GM20431 (cell line): Measurements from ENCODE around the gene LSM4.

Experiments used
- in situ Hi-C: fragments of 300-500 bp; cut with MseI, MboI; formaldehyde crosslinking; loops from one replicate; pipeline ENCODE4 v1.15.0; 2020; ENCODE audit warnings: low sequenced_read_pairs; ENCODE audit not compliant: unreplicated experiment

The LSM4 gene

DNA sequence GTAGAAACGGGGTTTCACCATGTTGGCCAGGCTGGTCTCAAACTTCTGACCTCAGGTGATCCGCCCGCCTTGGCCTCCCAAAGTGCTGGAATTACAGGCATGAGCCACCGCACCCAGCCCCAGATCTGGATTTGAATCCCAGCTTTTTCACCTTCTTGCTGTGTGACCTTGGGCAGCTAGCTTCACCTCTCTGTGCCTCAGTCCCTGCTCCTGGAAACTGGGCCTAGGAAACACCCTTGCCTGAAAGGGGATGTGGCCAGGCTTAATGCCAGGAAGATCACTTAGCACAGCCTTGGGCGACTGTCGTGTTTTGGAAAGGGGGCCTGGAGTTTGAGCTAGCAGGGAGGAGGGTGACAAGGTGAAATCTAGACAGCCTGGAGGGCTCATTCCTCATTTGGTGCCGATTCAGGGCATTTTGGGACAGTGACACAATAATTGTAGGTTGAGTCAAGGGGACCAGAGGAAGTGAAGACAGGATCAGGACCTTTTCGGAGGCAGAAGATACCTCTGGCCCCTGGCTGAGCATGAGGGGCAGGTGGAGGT is 19.3 kb upstream of the LSM4 start:
- in situ Hi-C loops = loop anchor here (10.0 kb wide), 1 partner anchor 73 kb away; the partner anchor contains the start of gene SSBP4

DNA sequence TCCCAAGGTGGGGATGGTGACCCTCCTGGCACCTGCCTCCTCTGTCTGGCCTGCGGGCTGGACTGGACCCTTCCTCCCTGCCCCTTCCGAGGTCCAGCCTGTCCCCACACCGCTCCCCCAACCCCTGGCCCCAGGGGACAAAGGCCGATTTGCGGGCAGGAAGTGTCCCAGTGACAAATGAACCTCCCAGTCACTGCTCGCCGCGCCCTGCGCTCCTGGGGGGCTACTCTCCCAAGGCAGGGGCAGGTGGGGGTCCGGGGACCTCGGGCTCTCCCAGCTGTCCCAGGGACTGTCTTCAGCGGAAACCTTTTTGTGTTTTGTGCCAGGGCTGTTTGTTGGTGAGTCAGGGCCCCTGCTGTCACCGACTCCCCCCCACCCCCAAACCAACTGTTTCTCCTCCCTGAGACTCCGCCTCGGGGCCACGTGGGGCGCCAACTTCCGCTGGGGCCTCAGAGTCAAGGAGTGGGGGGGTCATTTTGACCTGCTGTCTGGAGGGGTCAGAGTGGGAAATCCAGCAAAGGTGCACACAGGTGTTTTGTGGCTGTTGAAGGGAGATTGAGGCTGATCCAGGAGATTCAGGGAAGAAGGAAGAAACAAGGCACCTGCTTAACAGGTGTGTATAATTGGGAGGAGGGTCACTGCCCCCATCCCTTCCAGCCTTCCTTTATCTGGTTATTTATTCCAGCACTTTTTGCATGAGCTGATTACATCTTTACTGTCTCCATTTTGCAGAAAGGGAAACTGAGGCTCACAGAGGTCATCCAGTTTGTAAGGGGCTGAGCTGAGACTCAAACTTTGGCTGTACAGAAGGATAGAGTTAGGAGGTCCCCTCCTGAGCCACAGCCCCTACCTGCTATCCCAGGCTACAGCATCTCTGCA is 18.4 kb upstream of the LSM4 start:
- in situ Hi-C loops = loop anchor here (10.0 kb wide), 1 partner anchor 74 kb away; the partner anchor contains the start of gene SSBP4

GRCh38 chr19:18340190-18340989 is 17.5 kb upstream of the LSM4 start, which contains the start of gene PGPEP1:
Gene PGPEP1, plus strand, starts transcription at chr19:18340598. Its CDS starts 84 bp downstream, at chr19:18340682.
- in situ Hi-C loops = loop anchor here (10.0 kb wide), 1 partner anchor 74 kb away; the partner anchor contains the start of gene SSBP4

DNA sequence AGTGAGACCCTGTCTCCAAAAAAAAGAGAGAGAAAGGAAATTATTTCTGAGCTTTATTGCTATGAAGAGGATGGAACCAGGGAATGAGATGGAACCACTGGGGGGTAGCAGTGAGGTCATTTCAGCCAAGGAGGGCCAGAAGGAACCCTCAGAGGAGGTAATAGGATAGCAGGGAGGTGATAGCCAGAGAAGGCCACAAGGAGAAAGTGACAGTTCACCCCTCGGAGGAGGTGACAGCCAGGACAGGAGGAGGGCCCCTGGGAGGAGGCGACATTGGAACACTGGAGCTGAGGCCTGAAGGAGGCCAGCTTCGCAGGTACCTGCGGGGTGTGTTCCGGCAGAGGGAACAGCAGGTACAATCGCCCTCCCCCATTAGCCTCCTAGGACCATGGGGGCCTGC is 16.8 kb upstream of the LSM4 start:
- in situ Hi-C loops = loop anchor here (10.0 kb wide), 1 partner anchor 75 kb away; the partner anchor contains the start of gene SSBP4

GRCh38 chr19:18338541-18338940 is 15.7 kb upstream of the LSM4 start:
- in situ Hi-C loops = no loop called here

DNA sequence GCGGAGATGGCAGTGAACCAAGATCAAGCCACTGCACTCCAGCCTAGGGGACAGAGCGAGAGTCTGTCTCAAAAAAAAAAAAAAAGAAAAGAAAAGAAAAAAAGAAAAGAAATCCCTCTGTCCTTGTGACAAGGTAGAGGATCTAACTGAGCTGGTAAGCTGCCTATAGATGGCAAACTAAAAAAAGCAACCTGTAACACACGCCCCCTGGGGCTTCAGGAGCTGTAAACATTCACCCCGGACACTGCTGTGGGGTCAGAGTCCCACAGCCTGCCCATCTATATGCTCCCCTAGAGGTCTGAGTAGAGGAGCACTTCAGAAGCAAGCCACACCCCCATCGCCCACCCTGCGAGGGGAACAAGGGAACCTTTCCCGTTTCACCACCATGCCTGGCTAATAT is 13.2 kb upstream of the LSM4 start:
- in situ Hi-C loops = no loop called here

GRCh38 chr19:18333680-18334079 is 10.8 kb upstream of the LSM4 start:
- in situ Hi-C loops = no loop called here

DNA sequence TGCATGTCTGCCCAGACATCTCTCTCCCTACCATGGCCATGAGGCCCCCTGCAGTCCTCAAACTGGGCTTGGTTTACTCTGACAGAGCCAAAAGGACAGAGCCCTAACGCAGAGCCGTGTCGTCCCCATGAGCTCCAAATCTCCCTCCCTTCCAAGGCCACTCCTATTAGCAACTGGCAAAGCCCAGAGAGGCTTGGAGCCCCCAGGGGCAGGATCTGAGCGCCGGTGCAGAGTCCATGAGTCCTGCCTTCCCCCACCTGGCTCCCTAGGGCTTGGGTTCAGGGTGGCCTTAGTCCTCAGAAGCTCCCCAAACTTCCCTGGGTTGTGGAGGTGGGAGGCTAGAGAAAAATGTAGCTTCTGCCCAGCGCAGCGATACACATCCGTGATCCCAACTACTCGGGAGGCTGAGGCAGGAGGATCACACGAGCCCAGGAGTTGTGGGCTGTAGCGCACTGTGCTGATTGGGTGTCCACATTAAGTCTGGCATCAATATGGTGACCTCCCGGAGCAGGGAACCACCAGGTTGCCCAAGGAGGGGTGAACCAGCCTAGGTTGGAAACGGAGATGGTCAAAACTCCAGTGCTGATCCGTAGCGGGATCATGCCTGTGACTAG is 10.1 kb upstream of the LSM4 start:
- in situ Hi-C loops = no loop called here

- in situ Hi-C loops = no loop called here
Measured at GRCh38 chr19:18330868-18331267, 8.0 kb upstream of the LSM4 start.

DNA sequence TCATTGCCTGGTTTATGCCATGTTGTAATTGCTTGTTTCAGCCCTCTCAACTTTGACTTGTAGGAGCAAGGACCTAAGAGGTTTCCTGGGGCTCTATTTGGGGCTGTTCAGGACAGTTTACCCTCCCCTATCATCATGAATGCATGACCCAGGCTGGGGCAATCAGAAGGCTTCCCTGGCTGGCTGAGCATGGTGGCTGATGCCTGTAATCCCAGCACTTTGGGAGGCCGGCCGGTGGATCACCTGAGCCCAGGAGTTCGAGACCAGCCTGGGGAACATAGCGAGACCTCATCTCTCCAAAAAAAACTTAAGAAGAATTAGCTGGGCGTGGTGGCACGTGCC is 6.1 kb upstream of the LSM4 start:
- in situ Hi-C loops = loop anchor here (10.0 kb wide), 1 partner anchor 54 kb away; the partner anchor contains the start of gene IQCN

GRCh38 chr19:18328340-18329034 is 5.6 kb upstream of the LSM4 start:
- in situ Hi-C loops = loop anchor here (10.0 kb wide), 1 partner anchor 54 kb away; the partner anchor contains the start of gene IQCN

DNA sequence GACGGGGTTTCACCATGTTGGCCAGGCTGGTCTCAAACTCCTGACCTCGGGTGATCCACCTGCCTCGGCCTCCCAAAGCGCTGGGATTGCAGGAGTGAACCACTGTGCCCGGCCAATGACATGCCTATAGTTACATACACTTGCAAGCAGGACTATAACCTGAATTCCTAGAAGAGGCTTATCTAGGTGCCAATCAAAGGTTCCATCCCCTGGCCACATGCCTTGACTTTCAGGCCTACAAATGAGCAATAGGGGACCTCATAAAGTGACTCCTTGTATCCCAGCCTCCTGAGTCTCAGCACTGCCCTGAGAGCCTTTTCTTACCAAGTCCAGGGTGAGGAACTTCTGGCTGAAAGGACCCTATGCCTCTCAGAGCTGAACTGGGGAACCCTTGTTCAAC is 3.9 kb upstream of the LSM4 start:
- in situ Hi-C loops = loop anchor here (10.0 kb wide), 1 partner anchor 52 kb away; the partner anchor contains the start of gene IQCN

GRCh38 chr19:18324373-18324731 is 1.5 kb upstream of the LSM4 start:
- in situ Hi-C loops = loop anchor here (10.0 kb wide), 1 partner anchor 50 kb away; the partner anchor contains the start of gene IQCN

GRCh38 chr19:18322318-18322758 is 538 bp downstream of the LSM4 start:
- in situ Hi-C loops = loop anchor here (10.0 kb wide), 1 partner anchor 48 kb away; the partner anchor contains the start of gene IQCN

GRCh38 chr19:18321734-18322102 is 1.2 kb downstream of the LSM4 start:
- in situ Hi-C loops = loop anchor here (10.0 kb wide), 1 partner anchor 47 kb away; the partner anchor contains the start of gene IQCN

GRCh38 chr19:18320865-18321733 is 1.8 kb downstream of the LSM4 start:
- in situ Hi-C loops = loop anchor here (10.0 kb wide), 1 partner anchor 46 kb away; the partner anchor contains the start of gene IQCN

DNA sequence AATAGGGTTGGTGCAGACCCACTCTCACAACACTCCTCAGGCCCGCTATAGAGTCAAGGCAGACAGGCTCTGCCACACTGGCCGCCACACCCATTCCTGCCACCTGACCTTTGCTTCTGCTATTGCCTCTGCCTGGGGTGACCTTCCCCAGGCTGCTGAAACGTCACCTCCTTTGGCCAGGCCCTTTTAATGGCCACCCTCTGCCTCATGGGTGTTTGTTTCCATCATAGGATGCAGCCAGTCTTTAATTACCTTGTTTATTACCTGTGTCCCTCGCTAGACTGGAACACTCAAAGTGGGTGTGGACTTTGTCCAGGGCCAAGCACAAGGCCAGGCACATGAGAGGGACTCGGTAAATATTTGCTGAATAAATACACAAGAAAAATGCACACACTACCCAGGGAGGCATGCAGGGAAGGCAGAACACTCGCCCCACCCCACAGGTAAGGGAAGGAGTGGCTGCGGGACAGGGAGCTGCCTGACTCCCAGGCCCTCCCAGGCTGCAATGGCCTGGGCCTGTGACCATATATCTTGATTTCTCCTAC is 3.2 kb downstream of the LSM4 start:
- in situ Hi-C loops = loop anchor here (10.0 kb wide), 1 partner anchor 45 kb away; the partner anchor contains the start of gene IQCN
